ENCODE measurements around the gene CCL18.

DNA sequence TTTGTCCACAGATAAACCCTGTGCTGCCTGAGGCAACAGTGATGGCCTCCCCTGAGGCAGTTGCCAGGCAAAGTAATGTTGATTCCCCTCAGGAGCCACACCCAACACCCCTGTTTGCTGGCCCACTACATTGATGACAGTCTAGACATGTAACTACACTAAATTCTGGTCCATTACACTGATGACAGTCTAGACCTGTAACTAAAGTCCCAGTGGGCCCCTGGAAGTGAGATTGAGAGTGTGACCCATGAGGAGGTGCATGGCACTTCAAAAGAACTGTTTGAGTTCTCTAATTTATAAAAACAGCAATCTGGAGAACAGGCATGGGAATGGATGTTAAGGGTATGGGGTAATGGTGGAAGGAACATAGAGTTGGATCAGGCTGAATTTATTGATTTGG lies 48.5 kb downstream of the CCL18 start:
- no peak for TF ChIP-seq POLR2A (IDR thresholded peaks at IDR 0.05)
- TF ChIP-seq, protein P1, sequence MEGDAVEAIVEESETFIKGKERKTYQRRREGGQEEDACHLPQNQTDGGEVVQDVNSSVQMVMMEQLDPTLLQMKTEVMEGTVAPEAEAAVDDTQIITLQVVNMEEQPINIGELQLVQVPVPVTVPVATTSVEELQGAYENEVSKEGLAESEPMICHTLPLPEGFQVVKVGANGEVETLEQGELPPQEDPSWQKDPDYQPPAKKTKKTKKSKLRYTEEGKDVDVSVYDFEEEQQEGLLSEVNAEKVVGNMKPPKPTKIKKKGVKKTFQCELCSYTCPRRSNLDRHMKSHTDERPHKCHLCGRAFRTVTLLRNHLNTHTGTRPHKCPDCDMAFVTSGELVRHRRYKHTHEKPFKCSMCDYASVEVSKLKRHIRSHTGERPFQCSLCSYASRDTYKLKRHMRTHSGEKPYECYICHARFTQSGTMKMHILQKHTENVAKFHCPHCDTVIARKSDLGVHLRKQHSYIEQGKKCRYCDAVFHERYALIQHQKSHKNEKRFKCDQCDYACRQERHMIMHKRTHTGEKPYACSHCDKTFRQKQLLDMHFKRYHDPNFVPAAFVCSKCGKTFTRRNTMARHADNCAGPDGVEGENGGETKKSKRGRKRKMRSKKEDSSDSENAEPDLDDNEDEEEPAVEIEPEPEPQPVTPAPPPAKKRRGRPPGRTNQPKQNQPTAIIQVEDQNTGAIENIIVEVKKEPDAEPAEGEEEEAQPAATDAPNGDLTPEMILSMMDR (IDR thresholded peaks at IDR 0.05) = no peak
